NOMO-1 (cell line): ENCODE results near the gene KLK1.
A peak's percentile ranks its signal among the peaks of the same experiment; 100 is the strongest.
"Not testable (repeated sequence)": the region's sequence is repeated elsewhere in the genome, so short reads cannot be mapped to it uniquely, and the experiment has no call there.

Experiments used
- DNase-seq, 2 experiments: peaks; one replicate each; lab custom pipeline; 2025; ENCODE audit not compliant: unreplicated experiment in 2 of 2; lab: John Stamatoyannopoulos, UW

KLK1 gene

DNA sequence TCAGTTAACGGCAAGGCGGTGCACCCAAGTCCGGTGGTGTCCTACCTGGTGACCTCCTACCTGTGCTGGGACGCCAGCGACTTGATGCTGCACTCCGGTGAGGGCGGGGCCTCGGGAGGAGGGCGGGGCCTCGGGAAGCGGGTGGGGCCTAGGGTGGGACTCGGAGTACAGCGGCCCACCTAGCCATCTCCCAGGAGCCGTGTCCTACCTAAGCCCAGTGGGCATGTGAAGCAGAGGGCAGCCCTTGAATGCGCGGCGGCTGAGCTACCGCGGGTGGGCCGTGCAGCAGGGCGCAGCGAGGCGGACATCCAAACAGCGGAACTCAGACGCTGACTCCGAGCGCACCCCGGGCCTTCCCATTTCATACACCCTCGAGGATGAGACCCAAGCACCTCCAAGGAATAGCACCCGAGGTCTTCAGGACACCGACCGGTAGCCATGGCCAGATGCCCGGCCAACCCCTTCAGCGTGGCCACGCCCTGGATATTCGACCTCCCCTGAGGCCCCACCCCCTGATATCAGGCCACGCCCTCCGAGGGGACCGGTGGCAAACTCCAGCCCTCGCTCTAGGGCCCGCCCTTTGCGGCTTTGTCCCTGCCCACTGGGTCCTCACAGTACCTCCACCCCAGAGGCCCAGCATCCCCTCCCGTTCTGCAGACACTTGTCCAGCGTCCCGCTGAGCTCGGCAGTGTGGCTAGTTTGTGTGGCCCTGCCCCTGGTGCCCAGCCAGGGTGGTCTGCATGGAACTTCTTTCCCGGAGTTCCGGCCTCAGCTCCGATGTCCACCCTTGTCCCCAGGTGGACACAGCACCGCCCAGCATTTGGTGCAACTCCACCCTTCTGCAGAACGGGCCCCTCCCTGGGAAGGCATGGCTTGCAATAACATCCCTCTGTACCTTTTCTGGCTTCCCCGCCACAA is 5.4 kb downstream of the KLK1 start:
- peak; percentile 67 to 69 for DNase-seq

DNA sequence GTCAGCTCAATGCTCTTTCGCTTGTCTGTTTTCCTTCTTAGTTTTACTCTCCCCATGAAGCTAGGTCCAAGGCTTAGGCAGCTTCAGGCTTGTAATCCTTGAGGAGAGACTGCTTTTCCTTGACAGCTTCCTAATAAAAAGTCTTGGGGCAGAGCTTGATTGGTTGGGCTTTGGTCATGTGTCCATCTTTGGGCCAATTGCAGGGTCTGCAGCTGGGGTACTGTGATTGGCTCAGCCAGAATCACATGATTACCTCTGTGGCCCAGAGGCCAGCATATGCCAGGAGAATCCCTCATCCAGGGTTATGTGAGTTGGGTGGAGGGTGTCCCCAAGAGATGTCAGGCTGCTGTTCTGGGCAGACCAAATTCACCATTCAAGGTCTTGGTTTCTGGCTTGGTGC is 8.1 kb downstream of the KLK1 start:
- no peak for DNase-seq

DNA sequence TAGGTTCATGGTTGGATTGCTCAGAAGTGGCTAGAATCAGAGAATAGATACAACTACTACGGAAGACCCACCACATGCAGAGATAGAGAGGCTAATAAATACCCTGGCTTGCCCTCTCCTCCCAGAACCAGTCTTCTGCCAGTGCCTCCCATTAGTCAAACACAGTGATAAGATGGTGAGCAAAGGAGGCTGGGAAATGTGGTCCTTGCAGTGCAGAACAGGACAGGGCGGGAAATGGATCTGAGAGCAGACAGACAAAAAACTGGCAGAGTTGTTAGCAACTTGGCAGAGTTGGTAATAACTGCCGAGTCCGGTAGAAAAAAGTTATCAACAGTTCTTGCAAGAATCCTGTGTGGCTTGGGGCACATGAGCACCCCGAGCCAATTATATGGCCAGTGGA is 8.7 kb downstream of the KLK1 start:
- no peak for DNase-seq

DNA sequence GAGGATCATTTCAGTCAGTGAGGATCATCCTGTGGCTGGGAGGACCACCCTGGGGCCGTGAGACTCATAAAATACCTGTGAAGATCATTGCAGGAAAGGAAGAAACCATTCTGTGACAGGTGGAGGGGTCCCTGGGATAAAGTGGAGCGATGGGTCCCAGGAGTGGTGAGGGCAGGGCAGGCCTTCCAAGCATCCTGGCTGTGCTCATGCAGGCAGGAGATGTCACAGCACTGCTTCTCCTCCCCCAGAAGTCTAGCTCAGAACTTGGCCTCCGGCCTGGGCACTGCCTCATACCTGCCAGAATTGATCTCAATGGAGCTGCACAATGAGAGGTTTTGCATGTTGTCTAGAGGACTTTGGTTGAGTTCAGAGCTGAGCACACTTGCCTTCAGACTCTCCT is 11.1 kb downstream of the KLK1 start:
- DNase-seq = no peak

DNA sequence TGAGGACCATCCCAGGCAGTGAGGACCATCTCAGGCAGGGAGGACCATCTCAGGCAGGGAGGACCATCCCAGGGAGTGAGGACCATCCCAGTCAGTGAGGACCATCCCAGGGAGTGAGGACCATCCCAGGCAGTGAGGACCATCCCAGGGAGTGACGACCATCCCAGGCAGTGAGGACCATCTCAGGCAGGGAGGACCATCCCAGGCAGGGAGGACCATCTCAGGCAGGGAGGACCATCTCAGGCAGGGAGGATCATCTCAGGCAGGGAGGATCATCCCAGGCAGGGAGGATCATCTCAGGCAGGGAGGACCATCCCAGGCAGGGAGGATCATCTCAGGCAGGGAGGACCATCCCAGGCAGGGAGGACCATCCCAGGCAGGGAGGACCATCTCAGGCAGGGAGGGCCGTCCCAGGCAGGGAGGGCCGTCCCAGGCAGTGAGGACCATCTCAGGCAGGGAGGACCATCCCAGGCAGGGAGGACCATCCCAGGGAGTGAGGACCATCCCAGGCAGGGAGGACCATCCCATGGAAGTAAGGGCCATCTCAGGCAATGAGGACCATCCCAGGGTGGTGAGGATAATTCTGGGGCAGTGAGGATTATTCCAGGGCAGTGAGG is 11.9 kb downstream of the KLK1 start:
- DNase-seq = not testable (repeated sequence)

DNA sequence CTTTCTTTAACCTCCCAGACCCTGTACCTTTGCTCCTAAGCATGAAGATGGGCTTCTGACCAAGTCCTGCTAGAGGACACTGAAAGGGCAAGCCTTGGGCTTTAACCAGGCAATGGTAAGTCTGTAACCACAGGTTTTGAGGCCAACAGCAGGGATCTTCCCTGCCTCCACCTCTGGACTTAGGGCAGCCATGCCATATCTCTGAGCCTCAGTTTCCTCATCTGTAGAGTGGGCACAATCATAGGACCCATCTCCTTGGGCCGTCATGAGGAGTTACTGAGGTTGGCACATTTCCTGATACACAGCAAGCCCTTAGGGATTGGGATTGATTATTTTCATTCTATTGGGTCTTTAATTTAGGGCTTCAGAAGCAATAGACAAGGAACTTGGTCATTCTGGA is 14.7 kb downstream of the KLK1 start:
- DNase-seq = no peak

DNA sequence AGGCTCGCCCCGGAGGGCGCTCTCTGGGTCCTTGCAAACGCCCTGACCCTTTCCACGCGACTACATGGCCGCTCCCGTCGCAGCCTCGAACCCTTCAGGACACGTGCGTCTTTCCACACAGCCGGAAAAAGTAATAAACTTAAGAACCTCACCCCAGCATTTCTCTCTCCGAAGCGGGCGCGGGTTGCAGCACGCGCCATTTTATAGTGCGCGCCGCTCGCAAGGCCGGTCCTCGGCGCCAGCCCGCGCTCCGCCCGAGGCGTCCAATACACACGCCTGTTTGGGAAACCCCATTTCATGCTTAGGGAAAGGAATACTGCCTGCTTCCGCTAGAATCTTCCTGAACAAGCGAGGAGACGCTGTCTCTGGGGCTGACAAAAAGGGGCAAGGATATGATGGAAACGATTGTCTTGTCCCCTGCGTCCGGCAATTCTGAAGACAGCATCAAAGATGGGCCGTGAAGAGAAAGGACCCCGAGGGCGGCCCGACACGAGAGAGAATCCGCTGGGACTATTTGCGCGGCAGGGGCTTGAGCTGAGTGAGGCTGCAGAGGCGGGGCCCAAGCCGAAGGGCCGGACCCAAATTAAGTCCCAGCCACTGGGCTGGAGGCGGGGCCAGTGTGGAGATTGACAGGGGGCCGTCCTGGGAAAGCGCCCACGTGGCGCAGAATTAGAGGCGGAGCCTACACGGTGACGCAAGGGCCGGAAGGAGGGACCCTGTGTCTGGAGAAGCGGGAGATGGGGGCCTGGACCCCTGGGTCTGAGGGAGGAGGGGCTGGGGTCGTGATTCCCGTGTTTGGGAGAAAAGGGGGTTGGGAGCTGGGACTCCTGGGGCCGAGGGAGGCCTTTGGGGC is 18.9 kb downstream of the KLK1 start:
- DNase-seq = peak; percentile 96 to 99

DNA sequence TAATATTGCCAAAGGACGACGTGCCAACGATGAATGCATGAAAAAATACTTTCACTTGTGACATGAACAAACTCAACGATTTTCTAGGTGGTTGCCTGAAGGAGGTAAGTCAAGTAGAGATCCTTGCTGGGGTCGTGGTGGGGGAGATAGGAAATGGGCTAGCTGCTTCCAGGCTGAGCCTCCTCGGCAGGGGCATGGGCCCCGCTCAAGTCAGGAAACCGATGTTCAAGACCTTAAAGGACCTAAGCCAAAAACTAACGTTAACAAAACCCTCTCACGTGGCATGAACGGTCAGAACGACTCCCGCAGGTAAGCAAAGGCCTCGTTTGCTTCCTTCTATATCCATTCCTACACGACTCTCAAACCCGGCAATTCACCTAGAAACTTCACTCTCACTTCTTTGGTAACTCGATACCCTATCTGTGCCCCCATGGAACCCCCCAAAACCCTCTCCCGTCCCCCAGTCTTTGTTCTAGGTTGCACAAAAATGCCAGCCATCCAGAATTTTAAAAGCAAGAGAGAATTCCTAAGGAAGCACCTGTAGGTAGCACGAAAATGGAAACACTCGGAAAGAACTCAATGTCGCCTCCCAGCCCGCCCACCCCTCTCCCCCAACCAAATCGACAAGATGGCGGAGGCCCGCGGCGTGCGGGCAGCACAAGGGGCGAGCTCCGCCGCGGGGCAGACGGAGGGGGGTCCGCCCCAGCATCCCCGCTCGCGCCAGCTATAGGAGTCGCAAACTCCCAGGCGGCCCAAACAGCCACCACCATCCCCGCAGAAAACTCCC is 19.8 kb downstream of the KLK1 start:
- peak in 1 of 2 experiments; percentile 36 for DNase-seq

DNA sequence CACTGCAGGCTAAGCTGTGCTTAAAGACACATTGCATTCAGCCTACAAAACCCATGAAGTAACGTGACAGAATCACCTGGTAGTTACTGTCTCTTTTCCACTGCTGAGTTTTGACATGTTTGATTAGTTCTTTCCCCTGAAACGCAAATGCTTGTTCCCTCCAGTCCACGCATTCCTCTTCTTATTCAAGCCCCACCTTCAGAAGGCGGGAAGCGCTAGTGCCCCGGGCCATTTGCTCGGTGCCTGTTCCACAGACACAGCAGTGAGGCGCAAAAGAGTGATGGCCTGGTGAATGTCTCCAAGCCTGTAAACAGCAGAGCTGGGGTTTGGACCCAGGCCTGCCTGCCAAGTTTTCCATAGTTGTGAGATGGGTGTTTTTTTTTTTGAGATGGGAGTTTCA is 22.5 kb downstream of the KLK1 start:
- DNase-seq = no peak

DNA sequence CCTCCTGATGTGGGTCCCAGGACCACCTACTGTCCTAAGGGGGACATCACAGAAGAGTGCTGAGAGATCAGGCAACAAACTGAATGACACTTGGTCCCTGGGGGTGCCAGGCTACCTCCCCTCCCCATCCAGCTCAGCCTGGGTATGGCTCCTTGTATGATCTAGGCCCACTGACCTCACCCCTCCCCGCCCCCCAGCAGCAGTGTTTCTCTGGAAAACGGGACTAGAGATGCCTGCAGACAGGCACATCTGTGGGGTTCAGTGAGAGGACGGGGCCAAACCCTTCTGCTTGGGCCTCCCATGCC is 24.1 kb downstream of the KLK1 start:
- DNase-seq = no peak

DNA sequence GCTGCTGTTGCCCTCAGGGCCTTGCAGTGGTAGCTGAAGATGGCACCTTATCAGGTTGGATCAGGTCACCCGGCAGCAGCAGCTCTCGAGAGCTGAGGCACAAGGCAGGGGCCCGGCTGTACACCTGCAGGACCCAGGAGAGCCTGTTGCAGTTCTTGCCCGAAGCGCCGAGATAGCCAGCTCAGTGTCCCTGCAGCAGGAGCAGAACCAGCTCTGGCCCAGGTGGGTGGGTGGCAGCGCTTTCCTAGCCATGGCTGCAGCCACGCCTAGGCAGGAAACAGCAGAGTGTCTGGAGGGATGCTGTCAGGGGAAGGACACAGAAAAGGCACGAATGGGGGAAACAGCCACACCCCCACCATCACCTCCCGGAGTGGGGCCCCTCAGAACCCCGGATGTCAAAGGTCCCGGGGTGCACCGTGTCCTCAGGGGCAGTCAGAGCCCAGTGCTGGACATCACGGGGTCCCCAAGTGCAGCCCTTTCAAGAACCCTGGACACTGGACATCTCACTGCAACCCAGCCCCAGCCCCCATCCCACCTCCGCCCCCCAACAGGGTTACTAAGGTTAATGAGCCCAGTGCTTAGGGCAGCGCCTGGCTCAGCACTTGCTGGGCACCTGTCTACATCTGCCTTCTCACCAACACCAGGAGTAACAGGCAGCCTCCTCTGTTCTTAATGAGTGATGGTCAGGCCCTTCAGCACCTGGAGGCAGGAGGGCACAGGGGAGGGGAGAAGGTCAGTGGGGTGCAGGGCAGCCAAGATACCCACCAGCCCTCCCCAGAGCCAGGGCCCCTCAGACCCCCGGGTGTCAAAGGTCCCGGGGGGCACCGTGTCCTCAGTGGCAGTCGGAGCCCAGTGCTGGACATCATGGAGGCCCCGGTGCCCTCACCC is 24.7 kb downstream of the KLK1 start:
- no peak for DNase-seq

DNA sequence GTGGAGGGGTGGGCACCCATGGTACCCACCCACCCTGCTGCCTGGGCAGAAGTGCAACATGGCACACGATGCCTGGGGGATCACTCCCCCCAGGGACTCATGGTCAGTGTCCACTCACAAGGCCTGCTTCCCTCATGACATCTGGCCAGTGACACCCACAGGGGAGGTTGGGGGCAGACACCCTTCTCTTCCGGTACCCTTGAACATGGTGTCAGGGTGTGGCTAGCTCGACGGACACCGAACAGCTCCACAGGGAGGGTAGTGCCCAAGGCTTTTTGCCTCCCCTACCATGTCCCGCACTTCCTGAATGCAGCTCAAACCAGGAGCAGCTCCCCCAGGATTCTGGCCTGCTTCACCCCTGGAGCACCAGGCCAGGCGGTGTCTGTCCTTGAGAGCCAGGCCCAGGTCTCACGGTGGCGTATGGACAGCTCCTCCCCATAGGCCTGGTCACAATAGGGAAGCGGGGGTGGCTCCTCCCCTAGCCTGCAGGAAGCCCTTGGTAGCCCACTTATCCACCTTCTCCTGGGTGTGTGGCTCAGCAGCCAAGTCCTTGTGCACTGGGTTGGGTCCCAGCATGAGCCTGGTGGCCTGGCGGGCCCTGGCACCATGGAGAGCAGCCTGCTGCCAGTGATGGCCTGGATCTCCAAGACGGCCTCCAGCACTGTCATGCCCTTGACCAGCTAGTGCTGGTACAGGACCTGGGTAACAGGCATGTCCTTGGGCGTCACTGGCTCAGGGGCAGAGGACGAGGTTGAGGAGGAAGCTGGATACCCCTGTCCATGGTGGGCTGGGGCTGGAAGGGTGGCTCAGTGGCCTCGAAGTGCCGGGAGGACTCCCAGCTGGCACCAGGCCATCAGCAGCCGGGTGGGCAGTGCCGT is 25.6 kb downstream of the KLK1 start:
- DNase-seq = no peak

DNA sequence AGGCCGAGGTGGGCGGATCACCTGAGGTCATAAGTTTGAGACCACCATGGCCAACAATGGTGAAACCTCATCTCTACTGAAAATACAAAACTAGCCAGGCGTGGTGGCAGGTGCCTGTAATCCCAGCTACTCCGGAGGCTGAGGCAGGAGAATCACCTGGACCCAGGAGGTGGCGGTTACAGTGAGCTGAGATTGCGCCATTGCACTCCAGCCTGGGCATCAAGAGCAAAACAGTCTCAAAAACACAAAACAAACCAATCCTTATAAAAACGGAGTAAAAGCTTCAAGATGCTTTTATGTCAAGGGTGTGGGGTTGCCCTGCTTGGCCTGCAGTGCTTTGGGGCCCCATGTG is 26.2 kb downstream of the KLK1 start:
- DNase-seq = no peak

DNA sequence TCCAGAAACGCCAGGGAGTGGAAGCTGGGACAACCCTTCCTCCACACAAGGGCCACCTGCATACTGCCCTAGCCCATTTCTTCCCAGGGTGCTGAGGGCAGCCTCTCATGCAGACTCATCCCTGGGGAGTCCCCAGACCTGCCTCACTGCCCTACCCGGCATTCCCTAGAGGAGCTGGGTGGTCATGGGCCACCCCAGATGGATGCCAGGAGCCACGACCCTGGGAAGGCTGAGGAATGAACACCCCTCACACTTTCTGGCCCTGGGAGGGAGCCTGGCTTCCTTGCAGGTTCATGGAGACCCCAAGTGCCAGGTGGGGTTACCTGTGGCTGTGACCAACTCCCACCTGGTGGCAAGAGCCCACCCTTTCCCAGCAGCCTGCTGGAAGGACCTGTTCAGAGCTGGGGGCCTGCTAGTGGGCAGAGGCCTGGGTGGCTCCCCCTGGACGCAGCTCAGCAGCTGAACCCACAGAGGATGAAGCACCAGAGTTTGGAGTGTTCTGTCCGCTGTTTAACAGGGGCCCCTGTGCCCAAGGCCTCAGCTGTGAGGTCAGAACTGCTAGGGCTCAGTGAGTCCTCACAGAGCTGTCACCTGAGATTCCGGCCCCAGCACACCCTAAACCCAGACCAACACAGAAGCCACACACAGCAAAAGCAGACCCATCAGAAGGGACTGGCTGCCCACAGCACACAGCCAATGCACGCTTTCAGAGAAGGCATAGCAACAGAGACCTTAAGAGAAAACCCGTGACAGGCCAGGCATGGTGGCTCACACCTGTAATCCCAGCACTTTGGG is 26.8 kb downstream of the KLK1 start:
- DNase-seq = no peak

DNA sequence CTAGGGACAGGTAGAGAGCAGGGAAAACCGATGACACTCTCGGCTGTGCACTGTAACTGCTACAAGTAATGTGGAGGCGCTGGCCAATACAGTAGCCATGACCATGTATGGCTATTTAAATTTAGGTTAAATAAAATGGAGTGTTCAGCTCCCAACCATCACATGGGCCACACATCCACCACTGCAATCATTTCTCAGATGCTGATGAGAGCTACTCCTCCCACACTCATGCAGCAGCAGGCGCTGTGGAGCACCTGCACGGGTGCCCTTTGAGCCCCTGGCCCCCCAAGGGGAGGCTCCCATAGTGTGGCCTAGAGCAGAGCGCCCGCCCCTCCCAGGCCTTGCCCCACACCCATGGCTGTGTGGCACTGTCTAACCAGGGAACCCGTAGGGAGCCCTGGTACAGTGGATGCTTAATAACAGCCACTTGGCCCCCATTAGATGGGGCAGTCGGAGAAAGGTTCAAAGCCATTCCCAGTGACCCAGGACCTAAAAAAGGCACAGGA is 27.4 kb downstream of the KLK1 start:
- no peak for DNase-seq

DNA sequence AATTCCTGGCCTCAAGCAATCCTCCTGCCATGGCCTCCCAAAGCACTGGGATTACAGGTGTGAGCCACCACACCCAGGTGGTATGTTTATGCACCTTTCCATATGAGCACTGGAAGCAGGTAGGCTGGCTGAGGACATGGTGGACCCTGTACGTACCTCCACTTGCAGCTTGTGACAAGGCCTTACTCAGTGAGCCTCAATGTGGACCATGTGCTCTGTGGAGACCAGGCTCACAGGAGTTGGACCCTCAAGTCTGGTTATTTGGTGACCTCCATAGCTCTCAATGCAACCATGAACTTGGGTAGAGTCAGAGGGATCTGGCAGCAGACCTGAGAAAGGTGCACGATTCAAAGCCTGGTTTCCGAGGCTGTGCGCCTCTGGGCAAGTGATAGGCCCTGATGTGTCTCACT is 27.9 kb downstream of the KLK1 start:
- DNase-seq = no peak

DNA sequence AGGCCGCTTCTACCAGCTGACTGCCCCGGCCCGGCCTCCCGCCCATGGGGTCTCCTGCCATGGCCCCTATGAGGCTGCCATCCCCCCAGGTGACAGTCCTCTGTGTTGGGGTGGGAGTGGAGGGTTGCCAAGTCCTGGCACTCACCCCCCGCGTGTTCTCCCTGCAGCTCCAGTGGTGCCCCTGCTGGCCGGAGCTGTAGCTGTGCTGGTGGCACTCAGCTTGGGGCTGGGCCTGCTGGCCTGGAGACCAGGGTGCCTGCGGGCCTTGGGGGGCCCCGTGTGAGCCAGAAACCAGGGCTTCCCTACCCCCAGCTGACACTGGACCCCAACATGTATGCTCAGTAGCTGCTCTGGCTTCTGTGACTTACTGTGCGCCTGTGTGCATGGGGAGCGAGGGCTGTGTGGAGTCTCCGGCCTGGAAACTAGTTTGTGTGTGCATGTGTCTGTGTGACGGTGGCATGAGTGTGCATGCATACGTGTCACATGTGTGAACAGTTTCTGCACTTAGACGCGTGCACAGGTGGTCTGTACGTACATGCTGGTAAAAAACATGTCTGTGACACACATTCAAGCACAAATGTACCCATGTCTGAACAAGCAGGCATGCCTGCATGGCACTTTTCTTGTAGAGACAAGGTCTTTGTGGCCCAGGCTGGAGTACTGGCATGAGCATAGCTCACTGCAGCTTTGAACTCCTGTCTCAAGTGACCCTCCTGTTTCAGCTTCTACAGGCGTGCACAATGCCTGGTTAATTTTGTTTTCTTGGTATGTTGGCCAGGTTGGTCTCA is 28.5 kb downstream of the KLK1 start:
- no peak for DNase-seq
